HK-2 (cell line): ENCODE results near the gene RFC2.

Source experiments
- DNase-seq: peaks from one replicate; pipeline ENCODE4 v3.0.0-alpha.2; 2018; ENCODE audit not compliant: unreplicated experiment

RFC2 gene

GRCh38 chr7:74190259-74190658, 63.9 kb downstream of the RFC2 start:
- DNase-seq = no peak

GRCh38 chr7:74187915-74188675, 66.1 kb downstream of the RFC2 start:
- no peak for DNase-seq

DNA sequence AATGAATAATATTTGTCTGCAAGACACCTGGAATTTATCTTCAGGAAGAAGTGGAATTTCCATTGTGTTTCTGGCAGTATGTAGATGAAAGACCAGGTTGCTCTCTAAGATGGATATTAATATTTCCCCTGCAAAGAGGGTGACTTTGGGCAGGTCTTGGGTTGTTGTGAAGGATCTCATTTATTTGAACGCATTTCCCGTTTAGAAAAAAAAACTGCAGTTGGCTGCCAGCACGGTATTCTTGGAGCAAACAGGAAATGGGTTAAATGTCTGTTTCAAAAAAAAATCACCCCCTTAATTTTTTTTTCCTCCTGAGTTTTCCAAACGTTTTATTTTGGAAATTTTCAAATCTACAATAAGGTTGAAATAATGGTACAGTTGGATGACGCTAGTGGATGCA, 68.6 kb downstream of the RFC2 start:
- DNase-seq = no peak

GRCh38 chr7:74185016-74185415, 69.2 kb downstream of the RFC2 start:
- DNase-seq = no peak

DNA sequence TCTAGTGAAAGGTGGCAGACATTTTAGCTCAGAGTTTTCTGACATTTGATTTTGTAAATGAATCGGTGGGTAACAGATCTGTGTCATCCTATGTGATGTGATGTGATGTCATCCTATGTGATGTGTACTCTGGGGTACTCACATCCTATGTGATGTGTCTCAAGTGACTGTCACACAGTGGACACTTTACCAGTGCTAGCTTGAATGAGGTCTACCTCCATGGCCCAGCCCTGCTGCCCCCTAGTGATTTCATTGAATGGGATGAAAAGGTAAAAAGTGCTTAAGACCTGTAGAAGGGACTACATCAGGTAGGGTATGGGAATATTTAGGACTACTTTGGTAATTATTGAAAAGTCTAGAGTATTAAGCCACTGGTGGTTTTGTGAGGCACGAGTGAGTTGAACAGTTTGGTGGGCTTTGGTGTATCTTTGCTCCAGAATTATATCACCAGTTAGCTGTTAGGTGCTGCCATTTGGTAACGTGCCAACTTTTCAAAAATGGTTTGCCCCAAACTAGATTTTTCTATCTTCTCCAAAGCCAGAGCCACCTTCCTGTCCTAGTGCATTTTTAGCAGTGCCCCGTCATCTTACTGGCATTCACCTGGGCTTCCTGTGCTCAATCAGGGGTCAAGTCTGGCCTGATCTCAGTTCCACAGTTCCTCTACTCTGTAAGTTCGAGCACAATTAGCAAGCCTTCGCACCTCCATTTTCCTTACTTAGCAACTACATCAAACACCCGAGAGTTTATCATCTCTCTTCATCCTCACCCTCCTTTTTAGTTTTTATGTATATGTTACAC, 70.3 kb downstream of the RFC2 start:
- no peak for DNase-seq

GRCh38 chr7:74183142-74183541, 71.1 kb downstream of the RFC2 start:
- DNase-seq = no peak

- no peak for DNase-seq
Observed at GRCh38 chr7:74182453-74183090, 71.6 kb downstream of the RFC2 start.

DNA sequence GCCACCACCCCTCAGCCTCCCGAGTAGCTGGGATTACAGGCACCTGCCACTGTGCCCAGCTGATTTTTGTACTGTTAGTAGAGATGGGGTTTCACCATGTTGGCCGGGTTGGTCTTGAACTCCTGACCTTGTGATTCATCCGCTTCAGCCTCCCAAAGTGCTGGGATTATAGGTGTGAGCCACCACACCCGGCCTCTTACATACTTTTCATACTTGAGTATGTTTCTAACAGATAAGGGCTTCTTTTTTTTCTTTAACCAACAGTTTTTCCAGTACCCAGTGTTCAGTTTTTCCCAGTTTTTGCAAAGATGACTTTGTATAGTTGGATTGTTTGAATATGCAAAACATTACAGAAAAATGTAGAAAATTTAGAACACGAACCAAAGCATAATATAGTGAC, 72.4 kb downstream of the RFC2 start:
- DNase-seq = no peak
